SHP77 treated with DMSO at 0.1 percent for 48 hours (cell line): Measurements from ENCODE around the gene SGF29.
"Not testable (repeated sequence)": the region's sequence is repeated elsewhere in the genome, so short reads cannot be mapped to it uniquely, and the experiment has no call there.

Experiments
- DNase-seq: peaks from one replicate; lab custom pipeline; 2025; lab: John Stamatoyannopoulos, UW

SGF29 gene

DNA sequence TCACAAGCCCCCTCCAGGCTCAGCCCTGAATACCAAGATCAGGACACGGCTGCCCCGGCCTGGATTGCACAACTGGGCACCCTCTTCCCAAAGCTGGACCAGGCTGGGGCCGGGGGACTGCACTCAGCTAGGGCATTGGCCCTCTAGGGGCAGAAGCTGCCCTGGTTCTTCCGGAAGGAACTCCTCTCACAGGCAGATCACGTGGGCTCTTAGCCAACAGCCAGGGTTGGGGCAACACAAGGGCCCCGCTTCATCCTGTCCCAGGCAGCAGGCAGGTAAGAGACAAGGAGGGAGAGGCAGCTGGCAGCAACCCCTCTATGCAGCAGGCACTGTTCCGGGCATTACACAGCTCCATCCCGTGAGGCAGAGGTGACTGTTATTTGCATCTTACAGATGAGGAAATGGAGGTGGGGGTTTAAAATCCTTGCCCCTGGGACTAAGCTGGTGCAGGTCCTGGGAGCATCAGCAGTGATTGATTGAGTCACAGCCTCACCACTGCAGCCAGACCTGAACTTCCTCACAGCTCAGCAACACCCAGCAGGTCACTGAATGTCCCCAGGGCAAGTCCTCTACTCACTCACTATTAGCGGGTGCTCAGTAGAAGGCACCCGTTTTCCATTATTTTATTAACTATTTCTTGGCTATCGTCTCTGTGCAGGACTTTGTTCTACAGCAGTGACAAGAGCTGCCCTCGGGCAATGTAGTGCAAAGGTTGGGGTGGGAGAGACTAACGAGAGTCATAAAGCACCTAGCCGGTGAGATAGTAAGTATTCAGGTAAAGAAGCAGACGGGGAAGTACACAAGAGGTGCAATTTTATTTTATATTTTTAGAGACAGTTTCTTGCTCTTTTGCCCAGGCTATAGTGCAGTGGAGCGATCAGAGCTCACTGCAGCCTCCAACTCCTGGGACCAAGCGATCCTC lies 58.9 kb downstream of the SGF29 start:
- not testable (repeated sequence) for DNase-seq

DNA sequence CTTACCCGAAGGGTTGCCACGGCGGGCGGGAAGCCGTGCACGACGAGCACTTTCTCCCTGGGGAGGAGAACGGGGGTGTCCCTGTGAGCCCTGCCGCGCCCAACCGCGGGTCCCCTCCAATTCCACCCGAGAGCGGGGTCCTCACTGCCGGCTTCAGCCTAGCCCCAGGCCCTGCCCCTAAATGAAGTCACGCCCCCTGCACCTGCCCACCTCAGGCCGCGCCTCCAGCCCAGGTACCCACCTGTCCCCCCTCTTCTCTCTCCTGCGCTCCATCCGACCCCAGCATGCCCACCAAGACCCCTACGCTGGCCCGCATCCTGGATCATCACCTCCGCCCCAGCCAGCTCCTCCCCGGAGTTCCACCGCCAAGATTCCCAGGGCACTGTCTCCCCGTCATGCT lies 60.2 kb downstream of the SGF29 start:
- DNase-seq, result not testable (repeated sequence)

DNA sequence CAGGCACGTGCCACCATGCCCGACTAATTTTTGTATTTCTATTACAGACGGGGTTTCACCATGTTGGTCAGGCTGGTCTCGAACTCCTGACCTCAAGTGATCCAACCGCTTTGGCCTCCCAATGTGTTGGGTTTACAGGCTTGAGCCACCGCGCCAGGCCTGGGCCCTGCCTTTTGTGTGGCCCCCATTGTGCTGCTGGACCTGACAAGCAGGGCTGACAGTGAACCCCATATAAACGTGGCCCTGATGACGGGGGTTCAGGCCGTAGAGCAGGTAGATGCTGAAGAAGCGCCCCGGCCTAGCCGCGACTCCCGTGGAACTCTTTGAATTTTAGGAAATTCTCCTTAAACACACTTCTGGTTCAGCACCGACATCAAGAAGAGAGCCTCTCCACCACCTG lies 60.8 kb downstream of the SGF29 start:
- DNase-seq, result not testable (repeated sequence)

GRCh38 chr16:28615486-28616223 lies 61.9 kb downstream of the SGF29 start:
- peak; percentile 10 for DNase-seq

DNA sequence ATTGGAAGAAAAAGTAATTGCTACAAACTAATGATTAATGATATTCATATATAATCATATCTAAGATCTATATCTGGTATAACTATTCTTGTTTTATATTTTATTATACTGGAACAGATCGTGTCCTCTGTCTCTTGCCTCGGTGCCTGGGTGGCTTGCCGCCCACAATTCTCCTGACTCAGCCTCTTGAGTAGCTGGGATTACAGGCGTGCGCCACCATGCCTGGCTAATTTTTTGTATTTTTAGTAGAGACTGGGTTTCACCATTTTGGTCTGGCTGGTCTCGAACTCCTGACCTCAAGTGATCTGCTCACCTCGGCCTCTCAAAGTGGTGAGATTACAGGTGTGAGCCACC lies 62.5 kb downstream of the SGF29 start:
- DNase-seq, result not testable (repeated sequence)

DNA sequence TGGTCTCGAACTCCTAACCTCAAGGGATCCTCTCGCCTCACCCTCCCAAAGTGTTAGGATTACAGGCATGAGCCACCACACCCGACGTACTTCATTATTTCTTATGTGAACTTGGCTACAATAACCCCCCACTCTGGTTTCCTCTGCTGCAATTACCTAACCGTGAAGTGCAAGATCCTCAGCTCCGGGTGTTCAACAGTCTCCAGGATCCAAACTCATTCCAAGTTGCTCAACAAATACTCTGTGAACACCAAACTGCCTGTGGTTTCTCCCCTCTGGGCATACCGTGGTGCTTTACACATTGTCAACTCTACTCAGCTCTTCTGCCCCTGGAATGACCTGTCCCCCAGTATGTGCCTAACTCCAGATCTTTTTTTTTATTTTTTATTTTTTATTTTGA lies 62.9 kb downstream of the SGF29 start:
- no peak for DNase-seq

DNA sequence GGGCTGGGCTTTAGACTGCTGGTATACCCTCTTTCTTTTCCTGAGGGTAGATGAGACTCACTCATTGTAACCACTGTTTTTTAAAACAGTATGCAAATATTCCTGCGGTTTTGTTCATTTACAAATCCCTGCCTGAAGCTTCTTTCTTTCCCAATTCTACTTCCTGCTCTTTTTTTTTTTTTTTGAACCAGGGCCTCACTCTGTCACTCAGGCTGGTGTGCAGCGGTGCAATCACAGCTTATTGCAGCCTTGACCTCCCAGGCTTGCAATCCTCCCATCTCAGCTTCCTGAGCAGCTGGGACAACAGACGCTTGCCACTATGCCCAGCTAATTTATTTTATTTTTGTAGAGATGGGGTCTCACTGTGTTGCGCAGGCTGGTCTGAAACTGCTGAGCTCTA lies 64.2 kb downstream of the SGF29 start:
- DNase-seq, result no peak

DNA sequence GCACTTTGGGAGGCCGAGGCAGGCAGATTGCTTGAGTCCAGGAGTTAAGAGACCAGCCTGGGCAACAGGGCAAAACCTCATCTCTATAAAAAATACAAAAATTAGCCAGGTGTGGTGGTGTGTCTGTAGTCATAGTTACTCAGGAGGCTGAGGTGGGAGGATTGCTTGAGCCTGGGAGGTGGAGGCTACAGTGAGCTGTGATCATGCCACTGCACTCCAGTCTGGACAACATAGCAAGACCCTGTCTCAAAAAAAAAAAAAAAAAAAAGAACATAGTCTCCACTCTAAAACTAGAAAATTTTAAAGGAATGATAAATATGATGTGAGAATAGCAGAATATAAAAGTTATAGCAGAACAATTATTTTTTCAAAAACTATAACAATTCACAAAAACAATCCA lies 66.6 kb downstream of the SGF29 start:
- not testable (repeated sequence) for DNase-seq

- DNase-seq, result no peak
Measured at GRCh38 chr16:28621481-28622155, 67.9 kb downstream of the SGF29 start.

- not testable (repeated sequence) for DNase-seq
Measured at GRCh38 chr16:28622532-28623171, 68.9 kb downstream of the SGF29 start.

DNA sequence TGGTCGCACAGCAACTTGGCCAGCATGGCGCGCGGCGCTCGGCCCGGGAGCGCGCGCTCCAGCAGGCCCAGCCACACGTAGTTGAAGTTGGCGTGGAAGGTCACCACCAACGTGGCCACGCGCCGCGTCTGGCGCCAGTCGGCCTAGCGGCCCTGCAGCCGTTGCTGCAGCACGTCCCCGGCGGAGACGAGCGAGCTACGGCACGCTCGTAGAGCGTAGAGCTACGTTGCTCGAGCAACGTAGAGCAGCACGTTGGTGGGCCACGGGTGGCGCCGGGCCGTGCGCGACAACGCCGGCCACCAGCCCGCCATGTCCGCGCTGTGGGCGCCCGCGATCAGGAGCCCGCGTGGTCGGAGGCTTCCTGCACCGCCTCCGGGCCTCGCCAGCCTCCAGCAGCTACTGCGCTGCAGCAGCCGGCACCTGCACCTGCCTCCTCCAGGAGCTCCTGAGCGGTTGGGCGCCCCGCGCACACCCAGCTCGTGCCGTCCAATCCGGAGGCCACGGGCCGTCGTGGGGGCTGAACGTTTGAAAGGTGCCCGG lies 69.5 kb downstream of the SGF29 start:
- DNase-seq, result peak; percentile 80

DNA sequence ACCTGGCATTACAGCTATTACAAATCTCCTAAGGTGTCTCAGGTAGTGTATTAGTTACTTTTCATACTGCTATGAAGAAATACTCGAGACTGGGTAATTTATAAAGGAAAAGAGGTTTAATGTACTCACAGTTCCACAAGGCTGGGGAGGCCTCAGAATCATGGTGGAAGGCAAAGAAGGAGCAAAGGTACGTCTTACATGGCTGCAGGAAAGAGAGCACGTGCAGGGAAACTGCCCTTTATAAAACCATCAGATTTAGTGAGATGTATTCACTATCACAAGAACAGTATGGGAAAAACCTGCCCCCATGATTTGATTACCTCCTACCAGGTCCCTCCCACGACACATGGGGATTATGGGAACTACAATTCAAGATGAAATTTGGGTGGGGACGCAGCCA lies 77.2 kb downstream of the SGF29 start:
- DNase-seq, result not testable (repeated sequence)

- DNase-seq, result not testable (repeated sequence)
Measured at GRCh38 chr16:28636093-28636823, 82.5 kb downstream of the SGF29 start.

- not testable (repeated sequence) for DNase-seq
Measured at GRCh38 chr16:28637765-28638164, 84.0 kb downstream of the SGF29 start, which contains the start of gene NPIPB8. Gene NPIPB8, plus strand, starts transcription at chr16:28638065. Its CDS starts 296 bp downstream, at chr16:28638361.

- not testable (repeated sequence) for DNase-seq
Measured at GRCh38 chr16:28638359-28638758, 84.6 kb downstream of the SGF29 start.

- not testable (repeated sequence) for DNase-seq
Measured at GRCh38 chr16:28639959-28640358, 86.2 kb downstream of the SGF29 start.
